ENCODE data around the gene PLXNA2.

PLXNA2 gene

GRCh38 chr1:208218237-208219097 is 25.7 kb downstream of the PLXNA2 start:
- Histone ChIP-seq H3K4me3 (ENCODE audit: low read depth in 1 of 2, low read length in 2 of 2) (no peak overlapping the region), H3K27ac (ENCODE audit: low read length) (peak overlapping the region; percentile 62), H3K27me3 (ENCODE audit: low read depth, low read length) (no peaks in the 10 kb centered on the region), H3K9me3 (ENCODE audit: control insufficient read depth in 1 of 2, low read length in 2 of 2) (no peaks in the 10 kb centered on the region), H3K4me1 (ENCODE audit: control insufficient read depth in 1 of 2, insufficient read depth in 2 of 2, low read length in 2 of 2) (peaks cover 13 to 53% of the 10 kb centered on the region in 2 donors), H3K36me3 (ENCODE audit: control insufficient read depth in 1 of 2, insufficient read depth in 2 of 2, low read length in 2 of 2) (peaks cover 9 to 12% of the 10 kb centered on the region in 2 donors)

DNA sequence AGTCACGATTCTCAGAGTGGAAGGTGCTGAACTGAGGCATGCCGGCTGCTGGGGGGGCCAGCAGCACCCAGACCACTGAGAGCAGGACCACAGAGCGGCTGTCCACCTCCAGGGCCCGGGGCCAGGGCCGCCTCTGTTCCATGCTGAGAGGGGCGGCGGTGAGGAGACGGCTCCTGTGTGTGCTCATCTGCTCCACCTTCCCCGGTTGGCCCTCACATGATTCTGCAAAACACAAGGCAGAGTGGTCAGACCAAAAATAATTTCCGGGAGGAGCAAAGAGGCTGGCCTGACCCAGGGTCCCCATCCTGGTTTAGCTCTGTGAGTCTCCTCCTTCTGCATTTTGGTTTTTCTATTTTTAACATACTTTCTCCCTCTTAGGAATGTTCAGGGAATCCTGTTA is 26.4 kb downstream of the PLXNA2 start:
- H3K9me3 ChIP-seq (ENCODE audit: control insufficient read depth in 1 of 2, low read length in 2 of 2): no peaks in the 10 kb centered on the region
- peaks cover 13 to 60% of the 10 kb centered on the region in 2 donors for H3K4me1 ChIP-seq (ENCODE audit: control insufficient read depth in 1 of 2, insufficient read depth in 2 of 2, low read length in 2 of 2)
- H3K27ac ChIP-seq (ENCODE audit: low read length): peak overlapping the region; percentile 62
- H3K27me3 ChIP-seq (ENCODE audit: low read depth, low read length): no peaks in the 10 kb centered on the region
- H3K36me3 ChIP-seq (ENCODE audit: control insufficient read depth in 1 of 2, insufficient read depth in 2 of 2, low read length in 2 of 2): peaks cover 9 to 12% of the 10 kb centered on the region in 2 donors
- no peak overlapping the region for H3K4me3 ChIP-seq (ENCODE audit: low read depth in 1 of 2, low read length in 2 of 2)

- peaks cover 13 to 61% of the 10 kb centered on the region in 2 donors for H3K4me1 ChIP-seq (ENCODE audit: control insufficient read depth in 1 of 2, insufficient read depth in 2 of 2, low read length in 2 of 2)
Observed at GRCh38 chr1:208216806-208217205, 27.4 kb downstream of the PLXNA2 start.

GRCh38 chr1:208216062-208216461 is 28.1 kb downstream of the PLXNA2 start:
- Histone ChIP-seq H3K27me3 (ENCODE audit: low read depth, low read length) (no peaks in the 10 kb centered on the region), H3K27ac (ENCODE audit: low read length) (no peak overlapping the region), H3K36me3 (ENCODE audit: control insufficient read depth in 1 of 2, insufficient read depth in 2 of 2, low read length in 2 of 2) (peaks cover 9 to 12% of the 10 kb centered on the region in 2 donors), H3K4me1 (ENCODE audit: control insufficient read depth in 1 of 2, insufficient read depth in 2 of 2, low read length in 2 of 2) (peaks cover 12 to 56% of the 10 kb centered on the region in 2 donors), H3K4me3 (ENCODE audit: low read depth in 1 of 2, low read length in 2 of 2) (no peak overlapping the region), H3K9me3 (ENCODE audit: control insufficient read depth in 1 of 2, low read length in 2 of 2) (no peaks in the 10 kb centered on the region)

More at GRCh38 chr1:208216806-208217205, 27.4 kb downstream of the PLXNA2 start:
- Histone ChIP-seq H3K27me3 (ENCODE audit: low read depth, low read length) (no peaks in the 10 kb centered on the region), H3K27ac (ENCODE audit: low read length) (no peak overlapping the region), H3K36me3 (ENCODE audit: control insufficient read depth in 1 of 2, insufficient read depth in 2 of 2, low read length in 2 of 2) (peaks cover 9 to 12% of the 10 kb centered on the region in 2 donors), H3K9me3 (ENCODE audit: control insufficient read depth in 1 of 2, low read length in 2 of 2) (no peaks in the 10 kb centered on the region), H3K4me3 (ENCODE audit: low read depth in 1 of 2, low read length in 2 of 2) (no peak overlapping the region)

- H3K27me3 ChIP-seq (ENCODE audit: low read depth, low read length): no peaks in the 10 kb centered on the region
- H3K9me3 ChIP-seq (ENCODE audit: control insufficient read depth in 1 of 2, low read length in 2 of 2): no peaks in the 10 kb centered on the region
- H3K36me3 ChIP-seq (ENCODE audit: control insufficient read depth in 1 of 2, insufficient read depth in 2 of 2, low read length in 2 of 2): peaks cover 9 to 12% of the 10 kb centered on the region in 2 donors
- no peak overlapping the region for H3K27ac ChIP-seq (ENCODE audit: low read length)
- H3K4me1 ChIP-seq (ENCODE audit: control insufficient read depth in 1 of 2, insufficient read depth in 2 of 2, low read length in 2 of 2): peaks cover 7 to 50% of the 10 kb centered on the region in 2 donors
- H3K4me3 ChIP-seq (ENCODE audit: low read depth in 1 of 2, low read length in 2 of 2): no peak overlapping the region
Observed at GRCh38 chr1:208215393-208215792, 28.8 kb downstream of the PLXNA2 start.

DNA sequence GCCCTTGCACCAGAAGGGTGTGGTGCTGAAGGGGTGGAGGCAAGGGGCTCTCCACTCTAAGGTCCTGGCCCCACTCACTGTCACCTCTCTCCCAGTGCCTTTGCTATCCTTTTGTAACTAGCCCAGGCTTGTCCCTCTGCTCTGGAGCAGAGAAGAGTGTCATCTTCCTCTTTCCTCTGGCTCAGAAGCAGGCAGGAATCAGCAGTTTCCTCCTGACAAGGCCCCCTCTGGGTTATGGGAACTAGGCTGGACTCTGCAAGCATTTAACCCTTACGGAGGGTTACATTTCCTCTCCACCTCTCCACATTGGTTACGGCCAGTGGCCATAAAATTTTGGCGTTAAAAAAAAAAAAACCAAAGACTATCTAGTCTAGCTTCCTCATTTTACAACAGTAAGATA is 30.4 kb downstream of the PLXNA2 start:
- Histone ChIP-seq H3K36me3 (ENCODE audit: control insufficient read depth in 1 of 2, insufficient read depth in 2 of 2, low read length in 2 of 2) (peaks cover 19 to 20% of the 10 kb centered on the region in 2 donors), H3K4me3 (ENCODE audit: low read depth in 1 of 2, low read length in 2 of 2) (no peak overlapping the region), H3K27ac (ENCODE audit: low read length) (no peak overlapping the region), H3K9me3 (ENCODE audit: control insufficient read depth in 1 of 2, low read length in 2 of 2) (no peaks in the 10 kb centered on the region), H3K27me3 (ENCODE audit: low read depth, low read length) (no peaks in the 10 kb centered on the region), H3K4me1 (ENCODE audit: control insufficient read depth in 1 of 2, insufficient read depth in 2 of 2, low read length in 2 of 2) (peaks cover 5 to 40% of the 10 kb centered on the region in 2 donors)

DNA sequence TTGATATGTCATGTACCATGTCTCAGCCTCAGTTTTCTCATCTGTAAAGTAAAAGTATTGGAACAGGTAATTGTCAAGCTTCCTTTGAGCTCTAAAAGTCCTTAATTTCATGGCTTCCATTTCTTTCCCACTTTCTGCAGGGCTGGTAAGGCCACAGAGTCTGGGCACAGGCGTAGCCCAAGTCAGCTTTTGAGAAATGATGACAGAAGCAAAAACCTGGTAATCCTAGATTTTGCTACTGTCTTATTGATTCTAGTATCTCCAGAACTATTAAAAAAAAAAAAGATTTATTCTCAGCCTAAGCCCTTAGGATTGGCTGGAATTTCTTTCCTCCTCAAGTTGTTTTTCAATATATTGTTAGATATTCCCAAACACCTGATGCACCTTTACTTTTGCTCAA is 31.3 kb downstream of the PLXNA2 start:
- Histone ChIP-seq H3K27me3 (ENCODE audit: low read depth, low read length) (no peaks in the 10 kb centered on the region), H3K36me3 (ENCODE audit: control insufficient read depth in 1 of 2, insufficient read depth in 2 of 2, low read length in 2 of 2) (peaks cover 20 to 28% of the 10 kb centered on the region in 2 donors), H3K4me1 (ENCODE audit: control insufficient read depth in 1 of 2, insufficient read depth in 2 of 2, low read length in 2 of 2) (peaks cover 0 to 32% of the 10 kb centered on the region in 2 donors), H3K27ac (ENCODE audit: low read length) (no peak overlapping the region), H3K4me3 (ENCODE audit: low read depth in 1 of 2, low read length in 2 of 2) (no peak overlapping the region), H3K9me3 (ENCODE audit: control insufficient read depth in 1 of 2, low read length in 2 of 2) (no peaks in the 10 kb centered on the region)

DNA sequence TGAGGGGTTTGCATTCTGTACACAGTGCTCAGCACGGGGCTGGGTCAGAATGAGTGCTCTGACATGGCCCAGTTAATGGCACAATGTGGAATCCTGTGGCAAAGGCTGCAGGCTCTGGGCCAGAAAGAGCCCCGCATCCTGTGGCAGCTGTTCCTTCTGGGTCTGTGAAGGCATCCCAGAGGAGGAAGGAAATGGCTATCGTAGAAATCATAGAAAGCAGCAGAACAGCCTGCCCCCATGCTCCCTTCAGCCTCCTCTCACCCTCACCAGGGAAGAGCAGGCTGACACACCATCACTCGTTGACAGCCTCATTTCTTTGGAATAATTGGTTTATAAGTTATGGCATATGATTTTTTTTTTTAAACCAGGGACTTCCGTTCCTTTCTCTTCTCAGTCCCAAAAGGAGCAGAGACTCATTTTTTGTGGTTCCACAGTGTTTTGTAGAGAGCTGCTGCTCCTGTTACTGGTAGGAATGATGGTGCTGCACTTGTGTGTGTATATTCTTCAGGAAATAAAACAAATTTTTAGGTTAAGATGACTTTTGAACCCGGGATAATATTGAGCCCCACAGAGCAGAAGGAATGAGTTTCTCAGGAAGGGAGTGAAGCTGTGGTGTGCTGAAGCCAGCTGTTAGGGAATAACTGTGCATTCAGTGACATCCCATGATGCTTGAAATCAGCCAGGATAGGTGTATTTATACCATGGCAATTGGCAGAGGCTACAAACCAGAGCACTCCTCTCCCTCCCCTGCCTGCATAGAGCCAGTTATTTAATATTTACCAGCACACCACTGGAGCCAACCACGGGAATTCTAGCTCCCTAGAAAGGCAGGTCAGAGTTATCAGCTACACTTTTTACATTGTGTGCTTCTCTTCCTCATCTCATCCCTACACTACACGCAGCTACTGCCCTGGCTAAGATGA is 32.0 kb downstream of the PLXNA2 start:
- no peak overlapping the region for H3K4me3 ChIP-seq (ENCODE audit: low read depth in 1 of 2, low read length in 2 of 2)
- peaks cover 20 to 31% of the 10 kb centered on the region in 2 donors for H3K36me3 ChIP-seq (ENCODE audit: control insufficient read depth in 1 of 2, insufficient read depth in 2 of 2, low read length in 2 of 2)
- H3K4me1 ChIP-seq (ENCODE audit: control insufficient read depth in 1 of 2, insufficient read depth in 2 of 2, low read length in 2 of 2): peaks cover 0 to 25% of the 10 kb centered on the region in 2 donors
- no peak overlapping the region for H3K27ac ChIP-seq (ENCODE audit: low read length)
- H3K9me3 ChIP-seq (ENCODE audit: control insufficient read depth in 1 of 2, low read length in 2 of 2): no peaks in the 10 kb centered on the region
- H3K27me3 ChIP-seq (ENCODE audit: low read depth, low read length): no peaks in the 10 kb centered on the region

- no peak overlapping the region for H3K27ac ChIP-seq (ENCODE audit: low read length)
Observed at GRCh38 chr1:208209896-208210589, 34.1 kb downstream of the PLXNA2 start.

GRCh38 chr1:208209286-208209685 is 34.9 kb downstream of the PLXNA2 start:
- no peaks in the 10 kb centered on the region for H3K9me3 ChIP-seq (ENCODE audit: control insufficient read depth in 1 of 2, low read length in 2 of 2)
- H3K4me3 ChIP-seq (ENCODE audit: low read depth in 1 of 2, low read length in 2 of 2): no peak overlapping the region
- peaks cover 6 to 22% of the 10 kb centered on the region in 2 donors for H3K4me1 ChIP-seq (ENCODE audit: control insufficient read depth in 1 of 2, insufficient read depth in 2 of 2, low read length in 2 of 2)
- H3K36me3 ChIP-seq (ENCODE audit: control insufficient read depth in 1 of 2, insufficient read depth in 2 of 2, low read length in 2 of 2): peaks cover 16 to 28% of the 10 kb centered on the region in 2 donors
- H3K27ac ChIP-seq (ENCODE audit: low read length): peak overlapping the region; percentile 26
- no peaks in the 10 kb centered on the region for H3K27me3 ChIP-seq (ENCODE audit: low read depth, low read length)

More at GRCh38 chr1:208209896-208210589, 34.1 kb downstream of the PLXNA2 start:
- H3K36me3 ChIP-seq (ENCODE audit: control insufficient read depth in 1 of 2, insufficient read depth in 2 of 2, low read length in 2 of 2): peaks cover 16 to 21% of the 10 kb centered on the region in 2 donors
- H3K4me1 ChIP-seq (ENCODE audit: control insufficient read depth in 1 of 2, insufficient read depth in 2 of 2, low read length in 2 of 2): peaks cover 4 to 22% of the 10 kb centered on the region in 2 donors
- H3K9me3 ChIP-seq (ENCODE audit: control insufficient read depth in 1 of 2, low read length in 2 of 2): no peaks in the 10 kb centered on the region
- H3K4me3 ChIP-seq (ENCODE audit: low read depth in 1 of 2, low read length in 2 of 2): no peak overlapping the region
- H3K27me3 ChIP-seq (ENCODE audit: low read depth, low read length): no peaks in the 10 kb centered on the region
